CD4-positive, CD25-positive, alpha-beta regulatory T cell (primary cell): ENCODE data around the gene EZH1. TPM values are rescaled to one million over a fixed set of nuclear protein-coding genes. Genes with fewer than 3 reads are reported as not detected.

Source experiments
- ATAC-seq, 2 donors: fragments of 150-1000 bp; cut with Tn5 transposase; one replicate each; pipeline ENCODE4 v1.10.0; 2021; ENCODE audit warnings: low read depth in 2 of 2, moderate number of reproducible peaks in 2 of 2, moderate library complexity in 1 of 2
- DNase-seq, 3 donors: peaks; one replicate each; pipeline versions ENCODE4 v3.0.0 to v3.0.0-alpha.2; 2012 to 2022; ENCODE audit warnings: mixed read lengths in 1 of 3
- H3K27ac ChIP-seq: one replicate; pipeline ENCODE4 v1.7.0; 2013; ENCODE audit warnings: mild to moderate bottlenecking, low read length; ENCODE audit not compliant: insufficient read depth, poor library complexity, severe bottlenecking
- H3K27me3 ChIP-seq: one replicate; pipeline ENCODE4 v1.7.0; 2013; ENCODE audit warnings: low read length; ENCODE audit not compliant: control insufficient read depth, insufficient read depth
- H3K36me3 ChIP-seq: one replicate; pipeline ENCODE4 v1.7.0; 2013; ENCODE audit warnings: mild to moderate bottlenecking, low read length, moderate library complexity; ENCODE audit not compliant: control insufficient read depth, insufficient read depth
- H3K4me1 ChIP-seq: 2 replicates; pipeline ENCODE4 v1.7.0; 2013; ENCODE audit warnings: mild to moderate bottlenecking, low read length; ENCODE audit not compliant: insufficient read depth, control insufficient read depth, poor library complexity, severe bottlenecking
- H3K4me3 ChIP-seq: one replicate; pipeline ENCODE4 v1.7.0; 2013; ENCODE audit warnings: low read depth, mild to moderate bottlenecking, low read length, moderate library complexity
- H3K9me3 ChIP-seq, 2 experiments: 1 replicate in 1 of 2; 2 replicates in 1 of 2; pipeline ENCODE4 v1.7.0; 2013; ENCODE audit warnings: low read length in 2 of 2, mild to moderate bottlenecking in 1 of 2, moderate library complexity in 1 of 2; ENCODE audit not compliant: control insufficient read depth in 2 of 2
- H3K27ac Mint-ChIP-seq, 3 donors: one replicate each; pipeline ENCODE4 v1.8.0; 2020 to 2022; ENCODE audit warnings: mild to moderate bottlenecking in 3 of 3, mixed read lengths in 3 of 3, moderate library complexity in 2 of 3
- H3K27me3 Mint-ChIP-seq: one replicate; pipeline ENCODE4 v1.8.0; 2022; ENCODE audit warnings: mild to moderate bottlenecking, mixed read lengths
- H3K36me3 Mint-ChIP-seq: one replicate; pipeline ENCODE4 v1.8.0; 2020; ENCODE audit warnings: mixed read lengths
- H3K4me1 Mint-ChIP-seq, 4 donors: one replicate each; pipeline ENCODE4 v1.8.0; 2020 to 2022; ENCODE audit warnings: mixed read lengths in 4 of 4, mild to moderate bottlenecking in 1 of 4
- H3K4me3 Mint-ChIP-seq, 4 donors: one replicate each; pipeline ENCODE4 v1.8.0; 2020 to 2022; ENCODE audit warnings: mild to moderate bottlenecking in 4 of 4, mixed read lengths in 4 of 4, moderate library complexity in 3 of 4
- H3K9me3 Mint-ChIP-seq, 7 donors: one replicate each; pipeline ENCODE4 v1.8.0; 2020 to 2022; ENCODE audit warnings: mixed read lengths in 7 of 7, mild to moderate bottlenecking in 3 of 7, moderate library complexity in 2 of 7
- polyA plus RNA-seq, 4 donors: library from polyadenylated mRNA; unstranded; fragments of 300-500 nt; fragmentation: Illumina TruSeq; gene quantifications; one replicate each; pipeline ENCODE4 v1.2.3, GENCODE V29; 2021
- total RNA-seq: library from RNA; stranded (reverse); gene quantifications from one replicate; pipeline ENCODE4 v1.2.3, GENCODE V29; 2022

The EZH1 gene
- total and polyA plus RNA-seq, 5 donors from 2014 or later = 38.7 to 123 (median 54.4) TPM

DNA sequence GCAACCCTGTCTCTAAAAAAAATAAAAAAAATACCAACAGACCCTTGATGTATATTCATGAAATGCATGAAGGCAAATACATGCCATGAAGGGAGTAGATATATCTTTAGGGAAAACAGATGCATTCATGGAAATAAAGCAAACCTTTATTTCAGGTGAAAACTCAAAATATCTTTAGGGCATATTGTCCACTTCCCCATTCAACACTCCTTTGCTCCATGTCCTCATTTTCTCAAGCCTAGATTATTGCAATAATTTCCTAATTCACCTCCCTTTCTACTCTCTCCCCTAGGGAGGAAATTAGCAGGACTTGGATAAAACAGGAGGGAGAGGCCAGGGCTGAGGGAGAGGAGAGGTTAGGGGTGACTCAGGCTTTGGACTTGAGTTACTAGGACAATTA, 22.7 kb upstream of the EZH1 start:
- peak overlapping the region in 1 of 4 donors; percentile 69 for H3K4me3 Mint-ChIP-seq
- Histone ChIP-seq H3K36me3 (no peaks in the 10 kb centered on the region), H3K9me3 (no peaks in the 10 kb centered on the region), H3K4me1 (no peaks in the 10 kb centered on the region), H3K27me3 (peaks cover 2% of the 10 kb centered on the region), H3K27ac (no peak overlapping the region), H3K4me3 (no peak overlapping the region)
- H3K9me3 Mint-ChIP-seq = no peaks in the 10 kb centered on the region
- no peak overlapping the region for H3K27ac Mint-ChIP-seq
- no peak for DNase-seq
- peaks cover 31% of the 10 kb centered on the region for H3K27me3 Mint-ChIP-seq
- ATAC-seq = no peak
- H3K4me1 Mint-ChIP-seq = peaks cover 0 to 10% (median 7%) of the 10 kb centered on the region in 4 donors
- H3K36me3 Mint-ChIP-seq = no peaks in the 10 kb centered on the region

- H3K4me3 ChIP-seq = no peak overlapping the region
- Mint-ChIP-seq H3K36me3 (no peaks in the 10 kb centered on the region), H3K4me1 (peaks cover 0 to 12% (median 8%) of the 10 kb centered on the region in 4 donors), H3K9me3 (peaks cover 0 to 2% (median 0%) of the 10 kb centered on the region in 7 donors), H3K27me3 (peaks cover 42% of the 10 kb centered on the region), H3K27ac (no peak overlapping the region), H3K4me3 (no peak overlapping the region)
- peaks cover 12% of the 10 kb centered on the region for H3K27me3 ChIP-seq
- no peak for ATAC-seq
- no peaks in the 10 kb centered on the region for H3K36me3 ChIP-seq
- H3K4me1 ChIP-seq = peaks cover 7% of the 10 kb centered on the region
- no peak overlapping the region for H3K27ac ChIP-seq
- no peaks in the 10 kb centered on the region for H3K9me3 ChIP-seq
- DNase-seq = no peak
Measured at GRCh38 chr17:42766124-42766523, 21.3 kb upstream of the EZH1 start.

DNA sequence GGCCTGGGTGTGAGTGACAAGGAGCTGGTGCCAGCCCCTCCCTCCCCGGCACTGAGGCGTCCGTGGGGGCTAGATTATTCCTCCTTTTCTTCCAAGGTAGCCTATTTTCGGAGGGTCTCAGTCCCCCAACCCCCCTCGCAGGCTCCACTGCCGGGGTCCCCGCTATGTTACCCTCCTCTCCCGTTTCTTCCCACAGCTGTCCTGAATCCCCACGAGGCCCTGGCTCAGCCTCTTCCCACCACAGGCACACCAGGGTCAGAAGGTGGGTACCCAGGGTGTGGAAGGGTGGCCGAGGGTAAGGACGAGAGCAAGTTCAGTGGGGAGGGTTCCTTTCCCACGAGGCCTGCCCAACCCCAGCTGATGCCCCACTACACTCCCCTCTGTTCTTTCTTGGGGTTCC, 16.8 kb upstream of the EZH1 start:
- ATAC-seq = no peak
- no peaks in the 10 kb centered on the region for H3K36me3 Mint-ChIP-seq
- Histone ChIP-seq H3K9me3 (no peaks in the 10 kb centered on the region), H3K4me3 (no peak overlapping the region), H3K27ac (no peak overlapping the region), H3K4me1 (peaks cover 14% of the 10 kb centered on the region), H3K36me3 (no peaks in the 10 kb centered on the region), H3K27me3 (peaks cover 26% of the 10 kb centered on the region)
- peaks cover 58% of the 10 kb centered on the region for H3K27me3 Mint-ChIP-seq
- no peak for DNase-seq
- peak overlapping the region in 2 of 4 donors; percentile 15 to 52 for H3K4me3 Mint-ChIP-seq
- H3K9me3 Mint-ChIP-seq = peaks cover 0 to 3% (median 0%) of the 10 kb centered on the region in 7 donors
- H3K4me1 Mint-ChIP-seq = peaks cover 0 to 16% (median 11%) of the 10 kb centered on the region in 4 donors
- no peak overlapping the region for H3K27ac Mint-ChIP-seq

- no peak for DNase-seq
- peak within 1 kb of the TSS; percentile 15 to 83 (median 60) for H3K4me3 Mint-ChIP-seq
- peak in 1 of 2 donors; percentile 33 for ATAC-seq
- H3K4me1 Mint-ChIP-seq = peaks cover 0 to 16% (median 11%) of the 10 kb centered on the region in 4 donors
- peaks cover 63% of the 10 kb centered on the region for H3K27me3 Mint-ChIP-seq
- H3K36me3 Mint-ChIP-seq = no peaks in the 10 kb centered on the region
- Histone ChIP-seq H3K4me1 (peaks cover 14% of the 10 kb centered on the region), H3K4me3 (no peak within 1 kb of the TSS), H3K9me3 (no peaks in the 10 kb centered on the region), H3K27ac (no peak within 1 kb of the TSS), H3K36me3 (no peaks in the 10 kb centered on the region), H3K27me3 (peaks cover 24% of the 10 kb centered on the region)
- peaks cover 0 to 3% (median 0%) of the 10 kb centered on the region in 7 donors for H3K9me3 Mint-ChIP-seq
- no peak within 1 kb of the TSS for H3K27ac Mint-ChIP-seq
Measured at GRCh38 chr17:42760652-42761581, 16.1 kb upstream of the EZH1 start, which contains the start of gene RAMP2. RAMP2 (plus strand) TSS chr17:42761227; CDS start chr17:42761262, 35 bp downstream.

DNA sequence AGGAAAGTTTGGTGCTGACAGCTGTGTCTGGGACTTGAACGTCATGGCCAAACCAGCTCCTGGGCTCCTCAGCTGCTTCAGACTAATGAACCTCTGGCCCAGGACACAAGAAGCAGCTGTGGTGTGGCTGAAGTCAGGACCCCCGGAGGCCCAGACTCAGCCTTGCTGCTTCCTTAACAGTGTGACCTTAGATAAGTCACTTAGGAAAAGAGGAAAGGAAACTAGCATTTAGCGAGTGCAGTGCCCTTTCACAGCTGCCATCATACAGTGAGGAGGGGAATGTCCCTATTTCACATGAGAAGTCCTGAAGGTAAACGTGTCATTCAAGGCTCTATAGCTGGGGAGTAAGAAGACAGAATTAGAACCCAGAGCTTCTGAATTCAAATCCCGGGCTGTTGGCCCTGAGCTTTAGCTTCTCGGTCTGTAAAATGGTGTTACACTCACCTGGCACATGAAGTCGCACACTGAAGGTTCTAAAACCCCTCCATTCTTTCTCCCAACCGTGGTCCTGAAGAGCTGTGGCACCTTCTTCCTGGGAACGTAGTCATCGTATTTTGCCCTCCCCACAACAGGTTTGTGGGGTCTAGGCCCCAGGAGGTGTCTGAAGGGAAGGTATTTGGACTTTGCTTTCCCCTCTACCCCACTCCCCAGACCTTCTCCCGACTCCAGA, 15.3 kb upstream of the EZH1 start:
- Mint-ChIP-seq H3K27ac (no peak overlapping the region), H3K4me1 (peaks cover 0 to 16% (median 11%) of the 10 kb centered on the region in 4 donors), H3K9me3 (peaks cover 0 to 3% (median 0%) of the 10 kb centered on the region in 7 donors), H3K36me3 (no peaks in the 10 kb centered on the region), H3K27me3 (peaks cover 70% of the 10 kb centered on the region), H3K4me3 (peak overlapping the region in 3 of 4 donors; percentile 16 to 83 (median 63))
- no peaks in the 10 kb centered on the region for H3K36me3 ChIP-seq
- peaks cover 14% of the 10 kb centered on the region for H3K4me1 ChIP-seq
- H3K9me3 ChIP-seq = no peaks in the 10 kb centered on the region
- no peak overlapping the region for H3K27ac ChIP-seq
- ATAC-seq = peak in 1 of 2 donors; percentile 24
- no peak overlapping the region for H3K4me3 ChIP-seq
- H3K27me3 ChIP-seq = peaks cover 27% of the 10 kb centered on the region
- DNase-seq = no peak

- Mint-ChIP-seq H3K27ac (no peak overlapping the region), H3K4me3 (no peak overlapping the region), H3K9me3 (no peaks in the 10 kb centered on the region), H3K4me1 (no peaks in the 10 kb centered on the region), H3K36me3 (no peaks in the 10 kb centered on the region), H3K27me3 (peaks cover 64% of the 10 kb centered on the region)
- no peaks in the 10 kb centered on the region for H3K36me3 ChIP-seq
- H3K27ac ChIP-seq = no peak overlapping the region
- no peak for DNase-seq
- H3K9me3 ChIP-seq = no peaks in the 10 kb centered on the region
- H3K27me3 ChIP-seq = peaks cover 19% of the 10 kb centered on the region
- ATAC-seq = no peak
- no peak overlapping the region for H3K4me3 ChIP-seq
- H3K4me1 ChIP-seq = no peaks in the 10 kb centered on the region
Measured at GRCh38 chr17:42754782-42755181, 9.9 kb upstream of the EZH1 start.

GRCh38 chr17:42751628-42752027, 6.8 kb upstream of the EZH1 start:
- no peak overlapping the region for H3K27ac ChIP-seq
- H3K9me3 Mint-ChIP-seq = no peaks in the 10 kb centered on the region
- no peaks in the 10 kb centered on the region for H3K36me3 Mint-ChIP-seq
- H3K4me3 ChIP-seq = no peak overlapping the region
- H3K4me1 Mint-ChIP-seq = no peaks in the 10 kb centered on the region
- H3K4me1 ChIP-seq = no peaks in the 10 kb centered on the region
- no peak overlapping the region for H3K27ac Mint-ChIP-seq
- peaks cover 14% of the 10 kb centered on the region for H3K27me3 ChIP-seq
- H3K4me3 Mint-ChIP-seq = no peak overlapping the region
- H3K36me3 ChIP-seq = no peaks in the 10 kb centered on the region
- ATAC-seq (no peak), DNase-seq (no peak)
- peaks cover 59% of the 10 kb centered on the region for H3K27me3 Mint-ChIP-seq
- H3K9me3 ChIP-seq = no peaks in the 10 kb centered on the region
